Activated naive CD4-positive, alpha-beta T cell treated with Interleukin-2 at 50 U/mL for 16 hours (primary cell): ENCODE data around the gene CCNYL1.
A peak's percentile ranks its signal among the peaks of the same experiment; 100 is the strongest.
"Not testable (repeated sequence)": the region's sequence is repeated elsewhere in the genome, so short reads cannot be mapped to it uniquely, and the experiment has no call there.

Source experiments
- DNase-seq: peaks from one replicate; pipeline ENCODE4 v3.0.0-alpha.2; 2020

Gene CCNYL1

GRCh38 chr2:207710814-207711740 is at the start of gene CCNYL1:
Gene CCNYL1 (plus strand): TSS chr2:207711640. CDS start chr2:207711897, 257 bp downstream.
- peak; percentile 99 for DNase-seq

- no peak for DNase-seq
Observed at GRCh38 chr2:207662203-207662602, 49.2 kb upstream of the CCNYL1 start.

- DNase-seq, result no peak
Observed at GRCh38 chr2:207663870-207664545, 47.4 kb upstream of the CCNYL1 start.

GRCh38 chr2:207670887-207671286 is 40.6 kb upstream of the CCNYL1 start:
- DNase-seq, result no peak

- no peak for DNase-seq
Observed at GRCh38 chr2:207673431-207673830, 38.0 kb upstream of the CCNYL1 start.

- no peak for DNase-seq
Observed at GRCh38 chr2:207674266-207674774, 37.1 kb upstream of the CCNYL1 start.

GRCh38 chr2:207674826-207675225 is 36.6 kb upstream of the CCNYL1 start:
- no peak for DNase-seq

- no peak for DNase-seq
Observed at GRCh38 chr2:207676827-207677354, 34.5 kb upstream of the CCNYL1 start.

GRCh38 chr2:207681431-207681830 is 30.0 kb upstream of the CCNYL1 start:
- DNase-seq, result no peak

GRCh38 chr2:207682557-207682956 is 28.9 kb upstream of the CCNYL1 start:
- no peak for DNase-seq

GRCh38 chr2:207683438-207683837 is 28.0 kb upstream of the CCNYL1 start:
- no peak for DNase-seq

- DNase-seq, result no peak
Observed at GRCh38 chr2:207683879-207684627, 27.4 kb upstream of the CCNYL1 start.

GRCh38 chr2:207686812-207687211 is 24.6 kb upstream of the CCNYL1 start:
- DNase-seq, result no peak

- DNase-seq, result no peak
Observed at GRCh38 chr2:207688597-207688996, 22.8 kb upstream of the CCNYL1 start.

- not testable (repeated sequence) for DNase-seq
Observed at GRCh38 chr2:207690845-207691461, 20.5 kb upstream of the CCNYL1 start.

- DNase-seq, result peak; percentile 43
Observed at GRCh38 chr2:207692206-207693065, 19.0 kb upstream of the CCNYL1 start.

- DNase-seq, result no peak
Observed at GRCh38 chr2:207693641-207694249, 17.7 kb upstream of the CCNYL1 start.

- DNase-seq, result no peak
Observed at GRCh38 chr2:207694811-207695281, 16.6 kb upstream of the CCNYL1 start.

GRCh38 chr2:207695293-207695692 is 16.1 kb upstream of the CCNYL1 start:
- DNase-seq, result no peak

GRCh38 chr2:207696911-207697310 is 14.5 kb upstream of the CCNYL1 start:
- DNase-seq, result not testable (repeated sequence)

- no peak for DNase-seq
Observed at GRCh38 chr2:207697411-207697810, 14.0 kb upstream of the CCNYL1 start.
